GM23338 (cell line): ENCODE data around the gene XG. TPM values are rescaled to one million over a fixed set of nuclear protein-coding genes. Genes with fewer than 3 reads are reported as not detected.
"Not testable (repeated sequence)": the region's sequence is repeated elsewhere in the genome, so short reads cannot be mapped to it uniquely, and the experiment has no call there.

Source experiments
- ATAC-seq: fragments of 200-7000 bp; cut with Tn5 transposase; 3 replicates; pipeline ENCODE4 v1.9.1; 2020
- DNase-seq: peaks from one replicate; pipeline ENCODE4 v3.0.0-alpha.2; 2015; ENCODE audit warnings: low spot score
- H2AFZ ChIP-seq: fragments of 200-600 bp; sonication (generic); 2 replicates; pipeline ENCODE4 v1.8.0; 2016; ENCODE audit warnings: antibody characterized with exemption, mild to moderate bottlenecking, moderate library complexity
- H3F3A ChIP-seq: fragments of 200-600 bp; sonication (generic); replicated peaks from 2 replicates; pipeline ENCODE4 v1.8.0; 2017; ENCODE audit warnings: antibody characterized with exemption, mixed run types, low read depth
- H3K27ac ChIP-seq: fragments of 200-600 bp; sonication (generic); 2 replicates; pipeline ENCODE4 v1.6.1; 2016; ENCODE audit warnings: low read depth
- H3K27me3 ChIP-seq: fragments of 200-600 bp; sonication (generic); 2 replicates; pipeline ENCODE4 v1.8.0; 2016; ENCODE audit warnings: mild to moderate bottlenecking, mixed run types, moderate library complexity; ENCODE audit not compliant: insufficient read depth
- H3K36me3 ChIP-seq: fragments of 200-600 bp; sonication (generic); 2 replicates; pipeline ENCODE4 v1.8.0; 2016; ENCODE audit warnings: mild to moderate bottlenecking; ENCODE audit not compliant: insufficient read depth
- H3K4me1 ChIP-seq: fragments of 200-600 bp; sonication (generic); 2 replicates; pipeline ENCODE4 v1.8.0; 2016; ENCODE audit warnings: mild to moderate bottlenecking, moderate library complexity; ENCODE audit not compliant: insufficient read depth
- H3K4me2 ChIP-seq: fragments of 200-600 bp; sonication (generic); 2 replicates; pipeline ENCODE4 v1.7.1; 2017; ENCODE audit warnings: mixed run types
- H3K4me3 ChIP-seq: fragments of 200-600 bp; sonication (generic); 2 replicates; pipeline ENCODE4 v1.6.1; 2016; ENCODE audit warnings: mixed run types
- H3K79me2 ChIP-seq: fragments of 200-600 bp; sonication (generic); replicated peaks from 2 replicates; pipeline ENCODE4 v1.8.0; 2017; ENCODE audit warnings: mild to moderate bottlenecking; ENCODE audit not compliant: insufficient read depth
- H3K9me2 ChIP-seq: fragments of 200-600 bp; sonication (generic); 2 replicates; pipeline ENCODE4 v1.8.0; 2017; ENCODE audit not compliant: insufficient read depth
- H4K20me1 ChIP-seq: fragments of 200-600 bp; sonication (generic); replicated peaks from 2 replicates; pipeline ENCODE4 v1.8.0; 2017; ENCODE audit warnings: mild to moderate bottlenecking; ENCODE audit not compliant: insufficient read depth
- H3K27ac Mint-ChIP-seq: 2 replicates; pipeline ENCODE4 v1.8.0; 2020; ENCODE audit warnings: inconsistent platforms, mild to moderate bottlenecking, moderate library complexity, mixed read lengths
- H3K27me3 Mint-ChIP-seq: 3 replicates; pipeline ENCODE4 v1.8.0; 2022; ENCODE audit warnings: low read depth, mild to moderate bottlenecking, moderate library complexity, mixed read lengths, inconsistent platforms; ENCODE audit not compliant: insufficient read depth, poor library complexity
- H3K36me3 Mint-ChIP-seq: 3 replicates; pipeline ENCODE4 v1.8.0; 2021; ENCODE audit warnings: low read depth, mild to moderate bottlenecking, inconsistent platforms, moderate library complexity, mixed read lengths
- H3K4me1 Mint-ChIP-seq: 3 replicates; pipeline ENCODE4 v1.8.0; 2020; ENCODE audit warnings: mild to moderate bottlenecking, inconsistent platforms, mixed read lengths
- H3K4me3 Mint-ChIP-seq: 3 replicates; pipeline ENCODE4 v1.8.0; 2021; ENCODE audit warnings: moderate library complexity, mild to moderate bottlenecking, inconsistent platforms, mixed read lengths
- H3K9me3 Mint-ChIP-seq: 3 replicates; pipeline ENCODE4 v1.8.0; 2020; ENCODE audit warnings: moderate library complexity, mild to moderate bottlenecking, inconsistent platforms, mixed read lengths
- EZH2phosphoT487 ChIP-seq: fragments of 200-600 bp; sonication (generic); IDR thresholded peaks from one replicate; pipeline ENCODE4 v1.8.1; 2018; ENCODE audit warnings: antibody characterized with exemption; ENCODE audit not compliant: unreplicated experiment
- POLR2AphosphoS5 ChIP-seq: IDR thresholded peaks from 2 replicates; pipeline ENCODE4 v1.6.1; 2016; ENCODE audit warnings: antibody characterized with exemption, low read depth
- polyA plus RNA-seq: library from polyadenylated mRNA; unstranded; fragments of >200 nt; fragmentation: Nextera tagmentation; extraction: Ambion mirVana; gene quantifications from 2 replicates; pipeline ENCODE4 v1.2.1, GENCODE V29; 2016
- total RNA-seq: library from RNA; depleted of rRNA; stranded (reverse); fragments of >200 nt; shearing (Covaris generic); gene quantifications from 2 replicates; pipeline ENCODE4 v1.2.3, GENCODE V29; 2014
- TF ChIP-seq, protein P1 (sequence below), 2 experiments: fragments of 200-600 bp in 1 of 2; sonication (generic) in 1 of 2; conservative IDR thresholded peaks; 2 replicates each; pipeline versions ENCODE4 v1.5.1 to v1.6.1; 2016 to 2017; ENCODE audit warnings: antibody characterized with exemption in 2 of 2, low read depth in 2 of 2, mild to moderate bottlenecking in 2 of 2, moderate library complexity in 1 of 2

Gene XG
- total and polyA plus RNA-seq, 2 experiments from 2014 or later, result 0.28 to 0.60 TPM

- peaks cover 12% of the 10 kb centered on the region; the same call in 2 of the 3 replicates for H3K36me3 Mint-ChIP-seq
- H3K79me2 ChIP-seq, H3K27me3 ChIP-seq, H3K9me3 Mint-ChIP-seq, H3K36me3 ChIP-seq, H3K27me3 Mint-ChIP-seq, H3K4me3 ChIP-seq, H3K4me2 ChIP-seq, H4K20me1 ChIP-seq, H2AFZ ChIP-seq, H3K4me3 Mint-ChIP-seq, H3K4me1 ChIP-seq, H3K9me2 ChIP-seq: not testable (repeated sequence)
- H3K27ac Mint-ChIP-seq, result peak overlapping the region; percentile 95
- peaks cover 45% of the 10 kb centered on the region for H3K4me1 Mint-ChIP-seq
- Histone ChIP-seq H3F3A (peaks cover 16% of the 10 kb centered on the region; the same call in 1 of the 2 replicates), H3K27ac (peak overlapping the region; percentile 95)
- DNase-seq, result peak; percentile 56
- peak; percentile 39 for ATAC-seq
Observed at GRCh38 chrX:2804106-2804843, 52.4 kb downstream of the XG start.

GRCh38 chrX:2804858-2805257 lies 53.0 kb downstream of the XG start:
- H3K9me3 Mint-ChIP-seq, H3K4me3 Mint-ChIP-seq, H3K4me2 ChIP-seq, H4K20me1 ChIP-seq, H3K36me3 ChIP-seq, DNase-seq, H2AFZ ChIP-seq, H3K27me3 ChIP-seq, H3K9me2 ChIP-seq, H3K27me3 Mint-ChIP-seq, H3K79me2 ChIP-seq, H3K4me1 ChIP-seq, H3K4me3 ChIP-seq: not testable (repeated sequence)
- peak overlapping the region; percentile 95 for H3K27ac Mint-ChIP-seq
- H3K4me1 Mint-ChIP-seq, result peaks cover 39% of the 10 kb centered on the region
- Histone ChIP-seq H3K27ac (peak overlapping the region; percentile 95), H3F3A (peaks cover 16% of the 10 kb centered on the region; the same call in 1 of the 2 replicates)
- peak; percentile 27 for ATAC-seq
- peaks cover 13% of the 10 kb centered on the region; the same call in 2 of the 3 replicates for H3K36me3 Mint-ChIP-seq

GRCh38 chrX:2811271-2811670 lies 59.4 kb downstream of the XG start:
- no peak overlapping the region for H3K27ac ChIP-seq
- H3K27me3 ChIP-seq, result no peaks in the 10 kb centered on the region
- H3K9me2 ChIP-seq, result no peaks in the 10 kb centered on the region
- Mint-ChIP-seq H3K27ac (no peak overlapping the region), H3K4me3 (no peak overlapping the region), H3K4me1 (peaks cover 16% of the 10 kb centered on the region), H3K36me3 (peaks cover 8% of the 10 kb centered on the region; the same call in 2 of the 3 replicates), H3K9me3 (peaks cover 7% of the 10 kb centered on the region; the same call in 2 of the 3 replicates), H3K27me3 (no peaks in the 10 kb centered on the region)
- H3K4me1 ChIP-seq, result no peaks in the 10 kb centered on the region
- H4K20me1 ChIP-seq, result no peaks in the 10 kb centered on the region
- H3K4me3 ChIP-seq, result no peak overlapping the region
- no peak overlapping the region for H3K4me2 ChIP-seq
- H2AFZ ChIP-seq, result no peak overlapping the region
- no peak for ATAC-seq
- no peaks in the 10 kb centered on the region for H3K79me2 ChIP-seq
- TF ChIP-seq POLR2AphosphoS5, result no peak
- no peak for TF ChIP-seq EZH2phosphoT487
- H3F3A ChIP-seq, result no peaks in the 10 kb centered on the region
- no peaks in the 10 kb centered on the region for H3K36me3 ChIP-seq
- no peak for DNase-seq

DNA sequence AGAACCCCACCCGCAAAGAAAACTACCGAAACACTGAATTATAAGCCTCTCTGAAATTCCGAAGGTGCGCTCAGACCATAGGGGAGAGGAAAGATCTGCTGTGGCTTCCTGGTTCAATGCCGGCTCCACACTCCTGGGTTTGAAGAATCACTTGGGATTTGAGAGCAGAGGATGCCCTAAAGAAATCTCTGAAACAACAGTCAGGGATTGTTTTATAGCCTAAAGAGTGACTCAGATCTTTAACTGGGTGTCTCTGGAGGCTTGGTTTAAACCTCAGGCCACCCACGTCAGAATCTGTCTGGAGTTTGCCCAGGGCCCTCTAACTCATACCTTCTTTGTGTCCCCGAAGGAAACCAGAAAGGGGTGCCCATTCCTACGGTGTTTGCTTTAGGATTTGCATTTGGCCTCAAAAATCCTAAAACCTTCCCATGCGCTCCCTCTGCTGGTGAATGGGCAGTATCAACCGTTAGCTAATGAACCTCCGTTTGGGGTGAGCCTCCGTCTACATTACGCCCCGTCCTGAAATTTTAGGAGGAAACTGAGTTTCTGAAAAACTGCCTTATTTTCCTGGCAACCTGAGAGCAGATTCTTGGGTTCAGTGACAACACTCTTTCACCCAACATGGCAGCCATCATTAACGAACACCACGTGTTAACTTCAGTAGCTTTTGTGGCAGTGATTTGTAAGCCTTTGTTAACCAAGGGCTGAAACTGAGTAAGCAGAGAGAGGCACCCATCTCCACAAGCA lies 60.5 kb downstream of the XG start:
- not testable (repeated sequence) for H3K36me3 ChIP-seq, H3K4me3 ChIP-seq, H3K9me2 ChIP-seq, H3F3A ChIP-seq, H3K4me3 Mint-ChIP-seq, H3K27me3 ChIP-seq, H4K20me1 ChIP-seq, H3K27me3 Mint-ChIP-seq, H3K4me2 ChIP-seq, H3K79me2 ChIP-seq, H3K36me3 Mint-ChIP-seq, H2AFZ ChIP-seq, H3K27ac ChIP-seq, H3K27ac Mint-ChIP-seq, H3K4me1 ChIP-seq, H3K9me3 Mint-ChIP-seq
- TF ChIP-seq, protein P1, sequence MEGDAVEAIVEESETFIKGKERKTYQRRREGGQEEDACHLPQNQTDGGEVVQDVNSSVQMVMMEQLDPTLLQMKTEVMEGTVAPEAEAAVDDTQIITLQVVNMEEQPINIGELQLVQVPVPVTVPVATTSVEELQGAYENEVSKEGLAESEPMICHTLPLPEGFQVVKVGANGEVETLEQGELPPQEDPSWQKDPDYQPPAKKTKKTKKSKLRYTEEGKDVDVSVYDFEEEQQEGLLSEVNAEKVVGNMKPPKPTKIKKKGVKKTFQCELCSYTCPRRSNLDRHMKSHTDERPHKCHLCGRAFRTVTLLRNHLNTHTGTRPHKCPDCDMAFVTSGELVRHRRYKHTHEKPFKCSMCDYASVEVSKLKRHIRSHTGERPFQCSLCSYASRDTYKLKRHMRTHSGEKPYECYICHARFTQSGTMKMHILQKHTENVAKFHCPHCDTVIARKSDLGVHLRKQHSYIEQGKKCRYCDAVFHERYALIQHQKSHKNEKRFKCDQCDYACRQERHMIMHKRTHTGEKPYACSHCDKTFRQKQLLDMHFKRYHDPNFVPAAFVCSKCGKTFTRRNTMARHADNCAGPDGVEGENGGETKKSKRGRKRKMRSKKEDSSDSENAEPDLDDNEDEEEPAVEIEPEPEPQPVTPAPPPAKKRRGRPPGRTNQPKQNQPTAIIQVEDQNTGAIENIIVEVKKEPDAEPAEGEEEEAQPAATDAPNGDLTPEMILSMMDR (conservative IDR thresholded peaks at IDR 0.05; ENCODE audit: low read depth in 2 of 2), result peak; percentile 60 to 67
- DNase-seq, result peak; percentile 72
- peaks cover 14% of the 10 kb centered on the region for H3K4me1 Mint-ChIP-seq
- peak; percentile 91 for ATAC-seq
